K562 (cell line): ENCODE data around the gene KCTD6.

Experiments
- HDGF ChIP-seq: fragments of 450-650 bp; IDR thresholded peaks from 2 replicates; pipeline ENCODE4 v1.6.1; 2016
- LEF1 ChIP-seq: fragments of 450-650 bp; IDR thresholded peaks from 2 replicates; pipeline ENCODE4 v1.6.1; 2016; ENCODE audit warnings: mild to moderate bottlenecking
- NEUROD1 ChIP-seq: fragments of 150-350 bp; IDR thresholded peaks from 2 replicates; pipeline ENCODE4 v1.6.1; 2014; ENCODE audit warnings: borderline replicate concordance, low read length, low read depth; ENCODE audit not compliant: partially characterized antibody
- NFXL1 ChIP-seq: fragments of 450-650 bp; formaldehyde crosslinking; IDR thresholded peaks from 2 replicates; pipeline ENCODE4 v1.4.0; 2021; ENCODE audit warnings: mild to moderate bottlenecking
- POLR2A ChIP-seq: fragments of 450-650 bp; conservative IDR thresholded peaks from 2 replicates; pipeline ENCODE4 v1.6.1; 2016
- POLR2AphosphoS5 ChIP-seq: IDR thresholded peaks from 2 replicates; pipeline ENCODE4 v1.6.1; 2011; ENCODE audit warnings: mild to moderate bottlenecking, low read depth, low read length, moderate library complexity; ENCODE audit not compliant: control insufficient read depth, insufficient read depth
- TCF3 ChIP-seq: sonication (generic); formaldehyde crosslinking; IDR thresholded peaks from 2 replicates; pipeline ENCODE4 v1.4.0; 2020; ENCODE audit warnings: mild to moderate bottlenecking, missing genetic modification reagents
- YY1 ChIP-seq, 3 experiments: IDR thresholded peaks; 2 replicates each; pipeline ENCODE4 v1.6.1; 2011; ENCODE audit warnings: low read length in 2 of 3, mild to moderate bottlenecking in 2 of 3, moderate library complexity in 2 of 3, borderline replicate concordance in 1 of 3, control low read depth in 1 of 3, low read depth in 1 of 3; ENCODE audit not compliant: insufficient read depth in 3 of 3, insufficient replicate concordance in 2 of 3, control insufficient read depth in 1 of 3, insufficient read length in 1 of 3; ENCODE audit errors: extremely low read depth in 1 of 3
- ZKSCAN1 ChIP-seq: fragments of 150-350 bp; IDR thresholded peaks from 2 replicates; pipeline ENCODE4 v1.6.1; 2016; ENCODE audit warnings: low read depth, low read length
- ZNF764 ChIP-seq: fragments of 250-450 bp; sonication (Bioruptor Pico); IDR thresholded peaks from 2 replicates; pipeline ENCODE4 v1.4.0; 2020; ENCODE audit warnings: low read depth, mild to moderate bottlenecking, moderate library complexity
- TF ChIP-seq, protein P1 (sequence below), 3 experiments: IDR thresholded peaks in 2 of 3; conservative IDR thresholded peaks in 1 of 3; 2 replicates each; pipeline ENCODE4 v1.5.1; 2011 to 2012; ENCODE audit warnings: low read length in 3 of 3, mild to moderate bottlenecking in 3 of 3, control low read depth in 2 of 3, improper control_type of control experiment in 1 of 3, inconsistent platforms in 1 of 3, low read depth in 1 of 3, mixed read lengths in 1 of 3, moderate library complexity in 1 of 3; ENCODE audit not compliant: insufficient read depth in 2 of 3
- TF ChIP-seq, protein P2 (sequence below), 2 experiments: fragments of 450-650 bp; formaldehyde crosslinking in 1 of 2; IDR thresholded peaks; 2 replicates each; pipeline versions ENCODE4 v1.4.0 to v1.6.1; 2014 to 2020; ENCODE audit warnings: mild to moderate bottlenecking in 2 of 2, borderline replicate concordance in 1 of 2, low read depth in 1 of 2
- TF ChIP-seq, protein P3 (sequence below): sonication (generic); formaldehyde crosslinking; IDR thresholded peaks from 2 replicates; pipeline ENCODE4 v1.8.0; 2022; ENCODE audit warnings: mild to moderate bottlenecking, low read depth, missing genetic modification reagents
- TF ChIP-seq, protein P4 (sequence below): fragments of 250-450 bp; sonication (Bioruptor Pico); IDR thresholded peaks from 2 replicates; pipeline ENCODE4 v1.8.0; 2022; ENCODE audit warnings: inconsistent platforms, mild to moderate bottlenecking, moderate library complexity, borderline replicate concordance

DNA sequence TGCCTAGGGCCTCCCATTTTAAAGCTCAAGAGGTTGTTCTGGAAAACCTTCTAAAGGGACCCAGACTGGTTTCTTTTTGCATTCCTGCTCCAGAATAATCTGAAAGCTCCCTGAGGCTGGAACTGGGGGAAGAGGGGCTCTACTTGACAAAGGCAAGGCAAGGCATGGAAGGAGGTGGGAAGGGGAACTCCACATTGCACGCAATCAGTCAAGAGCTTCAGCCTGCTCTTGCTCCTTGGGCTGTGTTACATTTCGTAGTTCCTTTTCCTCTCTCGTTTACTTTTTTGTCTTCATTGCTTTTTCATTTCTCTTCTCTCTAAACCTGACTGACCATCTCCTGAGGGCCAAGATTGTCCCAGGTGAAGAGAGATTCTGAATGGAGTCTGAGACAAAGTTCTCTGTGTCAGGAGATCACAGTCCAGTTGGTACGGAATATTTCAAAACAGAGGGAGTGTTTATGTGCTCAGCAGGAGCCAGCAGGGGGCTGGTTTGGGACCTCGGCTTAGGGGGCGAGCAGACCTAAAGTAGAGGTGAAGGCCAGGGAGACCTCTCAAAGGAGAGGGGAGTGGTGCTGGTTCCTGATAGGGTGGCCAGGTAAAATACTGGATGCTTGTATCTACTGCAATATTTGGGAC, 6.0 kb upstream of the KCTD6 start:
- TF ChIP-seq NFXL1 (CRISPR knock-in tag) = no peak
- TF ChIP-seq HDGF = no peak
- no peak for TF ChIP-seq TCF3
- TF ChIP-seq LEF1 = no peak
- TF ChIP-seq POLR2A = no peak
- TF ChIP-seq, protein P1, sequence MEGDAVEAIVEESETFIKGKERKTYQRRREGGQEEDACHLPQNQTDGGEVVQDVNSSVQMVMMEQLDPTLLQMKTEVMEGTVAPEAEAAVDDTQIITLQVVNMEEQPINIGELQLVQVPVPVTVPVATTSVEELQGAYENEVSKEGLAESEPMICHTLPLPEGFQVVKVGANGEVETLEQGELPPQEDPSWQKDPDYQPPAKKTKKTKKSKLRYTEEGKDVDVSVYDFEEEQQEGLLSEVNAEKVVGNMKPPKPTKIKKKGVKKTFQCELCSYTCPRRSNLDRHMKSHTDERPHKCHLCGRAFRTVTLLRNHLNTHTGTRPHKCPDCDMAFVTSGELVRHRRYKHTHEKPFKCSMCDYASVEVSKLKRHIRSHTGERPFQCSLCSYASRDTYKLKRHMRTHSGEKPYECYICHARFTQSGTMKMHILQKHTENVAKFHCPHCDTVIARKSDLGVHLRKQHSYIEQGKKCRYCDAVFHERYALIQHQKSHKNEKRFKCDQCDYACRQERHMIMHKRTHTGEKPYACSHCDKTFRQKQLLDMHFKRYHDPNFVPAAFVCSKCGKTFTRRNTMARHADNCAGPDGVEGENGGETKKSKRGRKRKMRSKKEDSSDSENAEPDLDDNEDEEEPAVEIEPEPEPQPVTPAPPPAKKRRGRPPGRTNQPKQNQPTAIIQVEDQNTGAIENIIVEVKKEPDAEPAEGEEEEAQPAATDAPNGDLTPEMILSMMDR (IDR thresholded peaks at IDR 0.05 in 2 of 3, conservative IDR thresholded peaks at IDR 0.05 in 1 of 3; ENCODE audit: insufficient read depth in 2 of 3, low read depth in 1 of 3, low read length in 3 of 3) = no peak
- TF ChIP-seq POLR2AphosphoS5 = no peak
- TF ChIP-seq NEUROD1 = no peak
- TF ChIP-seq, protein P2, sequence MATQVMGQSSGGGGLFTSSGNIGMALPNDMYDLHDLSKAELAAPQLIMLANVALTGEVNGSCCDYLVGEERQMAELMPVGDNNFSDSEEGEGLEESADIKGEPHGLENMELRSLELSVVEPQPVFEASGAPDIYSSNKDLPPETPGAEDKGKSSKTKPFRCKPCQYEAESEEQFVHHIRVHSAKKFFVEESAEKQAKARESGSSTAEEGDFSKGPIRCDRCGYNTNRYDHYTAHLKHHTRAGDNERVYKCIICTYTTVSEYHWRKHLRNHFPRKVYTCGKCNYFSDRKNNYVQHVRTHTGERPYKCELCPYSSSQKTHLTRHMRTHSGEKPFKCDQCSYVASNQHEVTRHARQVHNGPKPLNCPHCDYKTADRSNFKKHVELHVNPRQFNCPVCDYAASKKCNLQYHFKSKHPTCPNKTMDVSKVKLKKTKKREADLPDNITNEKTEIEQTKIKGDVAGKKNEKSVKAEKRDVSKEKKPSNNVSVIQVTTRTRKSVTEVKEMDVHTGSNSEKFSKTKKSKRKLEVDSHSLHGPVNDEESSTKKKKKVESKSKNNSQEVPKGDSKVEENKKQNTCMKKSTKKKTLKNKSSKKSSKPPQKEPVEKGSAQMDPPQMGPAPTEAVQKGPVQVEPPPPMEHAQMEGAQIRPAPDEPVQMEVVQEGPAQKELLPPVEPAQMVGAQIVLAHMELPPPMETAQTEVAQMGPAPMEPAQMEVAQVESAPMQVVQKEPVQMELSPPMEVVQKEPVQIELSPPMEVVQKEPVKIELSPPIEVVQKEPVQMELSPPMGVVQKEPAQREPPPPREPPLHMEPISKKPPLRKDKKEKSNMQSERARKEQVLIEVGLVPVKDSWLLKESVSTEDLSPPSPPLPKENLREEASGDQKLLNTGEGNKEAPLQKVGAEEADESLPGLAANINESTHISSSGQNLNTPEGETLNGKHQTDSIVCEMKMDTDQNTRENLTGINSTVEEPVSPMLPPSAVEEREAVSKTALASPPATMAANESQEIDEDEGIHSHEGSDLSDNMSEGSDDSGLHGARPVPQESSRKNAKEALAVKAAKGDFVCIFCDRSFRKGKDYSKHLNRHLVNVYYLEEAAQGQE (IDR thresholded peaks at IDR 0.05; ENCODE audit: borderline replicate concordance) = no peak
- TF ChIP-seq, protein P2 (CRISPR knock-in tag; IDR thresholded peaks at IDR 0.05; ENCODE audit: low read depth) = no peak
- no peak for TF ChIP-seq ZNF764 (CRISPR knock-in tag)
- TF ChIP-seq YY1 (IDR thresholded peaks at IDR 0.05; ENCODE audit: borderline replicate concordance in 1 of 3, control insufficient read depth in 1 of 3, extremely low read depth in 1 of 3, insufficient read depth in 3 of 3, insufficient read length in 1 of 3, insufficient replicate concordance in 2 of 3, low read depth in 1 of 3, low read length in 2 of 3) = no peak
- TF ChIP-seq ZKSCAN1 = no peak
- TF ChIP-seq, protein P3, sequence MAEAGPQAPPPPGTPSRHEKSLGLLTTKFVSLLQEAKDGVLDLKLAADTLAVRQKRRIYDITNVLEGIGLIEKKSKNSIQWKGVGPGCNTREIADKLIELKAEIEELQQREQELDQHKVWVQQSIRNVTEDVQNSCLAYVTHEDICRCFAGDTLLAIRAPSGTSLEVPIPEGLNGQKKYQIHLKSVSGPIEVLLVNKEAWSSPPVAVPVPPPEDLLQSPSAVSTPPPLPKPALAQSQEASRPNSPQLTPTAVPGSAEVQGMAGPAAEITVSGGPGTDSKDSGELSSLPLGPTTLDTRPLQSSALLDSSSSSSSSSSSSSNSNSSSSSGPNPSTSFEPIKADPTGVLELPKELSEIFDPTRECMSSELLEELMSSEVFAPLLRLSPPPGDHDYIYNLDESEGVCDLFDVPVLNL (CRISPR knock-in tag) = no peak
- TF ChIP-seq, protein P4, sequence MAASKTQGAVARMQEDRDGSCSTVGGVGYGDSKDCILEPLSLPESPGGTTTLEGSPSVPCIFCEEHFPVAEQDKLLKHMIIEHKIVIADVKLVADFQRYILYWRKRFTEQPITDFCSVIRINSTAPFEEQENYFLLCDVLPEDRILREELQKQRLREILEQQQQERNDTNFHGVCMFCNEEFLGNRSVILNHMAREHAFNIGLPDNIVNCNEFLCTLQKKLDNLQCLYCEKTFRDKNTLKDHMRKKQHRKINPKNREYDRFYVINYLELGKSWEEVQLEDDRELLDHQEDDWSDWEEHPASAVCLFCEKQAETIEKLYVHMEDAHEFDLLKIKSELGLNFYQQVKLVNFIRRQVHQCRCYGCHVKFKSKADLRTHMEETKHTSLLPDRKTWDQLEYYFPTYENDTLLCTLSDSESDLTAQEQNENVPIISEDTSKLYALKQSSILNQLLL (CRISPR knock-in tag) = no peak
